Astrocyte of the spinal cord (primary cell): ENCODE results near the gene ARHGAP44.
"Not testable (repeated sequence)": the region's sequence is repeated elsewhere in the genome, so short reads cannot be mapped to it uniquely, and the experiment has no call there.

Experiments
- DNase-seq: peaks from one replicate; pipeline ENCODE4 v3.0.0; 2011; ENCODE audit warnings: low read depth, low spot score
- H3K4me3 ChIP-seq: 2 replicates; pipeline ENCODE4 v1.5.1; 2011; ENCODE audit warnings: low read depth, mild to moderate bottlenecking, low read length, moderate library complexity
- in situ Hi-C: cut with HindIII; loops from 2 replicates; pipeline ENCODE4 v1.10.0; 2017; ENCODE audit warnings: low sequenced_read_pairs
- TF ChIP-seq, protein P1 (sequence below): IDR thresholded peaks from 2 replicates; pipeline ENCODE4 v1.5.1; 2012; ENCODE audit warnings: low read depth, mild to moderate bottlenecking, low read length, inconsistent platforms

ARHGAP44 gene

DNA sequence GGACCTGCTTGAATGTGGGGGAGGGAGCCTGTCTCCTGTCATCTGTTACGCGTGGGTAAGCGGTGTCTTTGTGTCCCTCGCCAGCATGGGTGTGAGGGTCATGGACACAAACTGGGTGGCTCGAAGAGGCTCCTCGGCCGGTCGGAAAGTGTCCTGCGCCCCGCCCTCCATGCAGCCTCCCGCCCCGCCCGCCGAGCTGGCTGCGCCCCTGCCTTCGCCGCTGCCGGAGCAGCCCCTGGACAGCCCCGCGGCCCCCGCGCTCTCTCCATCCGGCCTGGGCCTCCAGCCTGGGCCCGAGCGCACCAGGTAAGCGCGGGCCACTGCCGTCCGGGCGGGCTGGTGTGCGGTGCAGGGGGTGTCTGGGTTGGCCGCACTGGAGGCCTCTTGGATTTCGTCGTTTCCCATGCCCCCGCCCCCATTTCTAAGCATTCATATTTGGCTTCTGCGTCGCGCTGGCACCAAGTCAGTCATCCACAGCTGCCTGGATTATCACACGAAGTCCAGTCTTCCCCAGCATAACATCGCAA, 184.8 kb downstream of the ARHGAP44 start:
- peak overlapping the region; percentile 29 for H3K4me3 ChIP-seq
- in situ Hi-C loops, result no loop called here
- TF ChIP-seq, protein P1, sequence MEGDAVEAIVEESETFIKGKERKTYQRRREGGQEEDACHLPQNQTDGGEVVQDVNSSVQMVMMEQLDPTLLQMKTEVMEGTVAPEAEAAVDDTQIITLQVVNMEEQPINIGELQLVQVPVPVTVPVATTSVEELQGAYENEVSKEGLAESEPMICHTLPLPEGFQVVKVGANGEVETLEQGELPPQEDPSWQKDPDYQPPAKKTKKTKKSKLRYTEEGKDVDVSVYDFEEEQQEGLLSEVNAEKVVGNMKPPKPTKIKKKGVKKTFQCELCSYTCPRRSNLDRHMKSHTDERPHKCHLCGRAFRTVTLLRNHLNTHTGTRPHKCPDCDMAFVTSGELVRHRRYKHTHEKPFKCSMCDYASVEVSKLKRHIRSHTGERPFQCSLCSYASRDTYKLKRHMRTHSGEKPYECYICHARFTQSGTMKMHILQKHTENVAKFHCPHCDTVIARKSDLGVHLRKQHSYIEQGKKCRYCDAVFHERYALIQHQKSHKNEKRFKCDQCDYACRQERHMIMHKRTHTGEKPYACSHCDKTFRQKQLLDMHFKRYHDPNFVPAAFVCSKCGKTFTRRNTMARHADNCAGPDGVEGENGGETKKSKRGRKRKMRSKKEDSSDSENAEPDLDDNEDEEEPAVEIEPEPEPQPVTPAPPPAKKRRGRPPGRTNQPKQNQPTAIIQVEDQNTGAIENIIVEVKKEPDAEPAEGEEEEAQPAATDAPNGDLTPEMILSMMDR, result no peak
- DNase-seq, result no peak

DNA sequence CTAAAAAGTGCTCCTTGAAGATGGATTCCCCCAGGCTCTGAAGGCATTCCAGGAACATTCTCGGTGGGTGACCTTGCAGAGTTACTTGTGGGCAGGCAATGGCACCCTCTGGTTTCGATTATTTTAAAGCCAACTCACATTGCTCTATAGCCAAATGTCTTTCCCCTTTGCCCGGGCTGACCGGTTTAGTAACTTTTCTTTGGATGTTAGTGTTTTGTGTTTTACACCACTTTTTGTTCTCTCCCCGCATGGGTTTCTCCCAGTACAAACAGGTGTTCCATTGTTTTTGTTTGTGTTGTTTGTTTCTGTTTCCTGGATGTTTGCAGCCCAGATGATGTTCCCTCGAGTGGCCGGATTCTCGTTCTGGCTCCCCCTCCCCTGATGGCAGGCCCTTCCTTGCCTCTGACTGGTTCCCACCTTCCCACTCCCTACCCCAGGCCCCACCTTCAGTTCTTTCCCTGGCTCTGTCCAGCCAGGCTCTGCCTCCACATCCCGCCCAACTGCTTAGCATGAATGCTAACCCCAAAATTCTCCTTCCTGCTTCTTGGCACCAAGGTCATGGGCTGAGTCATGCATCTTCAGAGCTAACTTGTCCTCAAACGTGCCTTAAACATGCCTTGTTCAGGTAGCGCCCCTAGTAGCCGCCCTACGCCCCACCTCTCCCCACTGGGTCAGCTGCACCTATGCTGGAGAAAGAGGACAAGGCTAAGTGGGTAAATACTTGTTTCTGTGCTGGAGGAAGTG, 187.9 kb downstream of the ARHGAP44 start:
- TF ChIP-seq, protein P1, result no peak
- in situ Hi-C loops, result no loop called here
- no peak overlapping the region for H3K4me3 ChIP-seq
- DNase-seq, result no peak

DNA sequence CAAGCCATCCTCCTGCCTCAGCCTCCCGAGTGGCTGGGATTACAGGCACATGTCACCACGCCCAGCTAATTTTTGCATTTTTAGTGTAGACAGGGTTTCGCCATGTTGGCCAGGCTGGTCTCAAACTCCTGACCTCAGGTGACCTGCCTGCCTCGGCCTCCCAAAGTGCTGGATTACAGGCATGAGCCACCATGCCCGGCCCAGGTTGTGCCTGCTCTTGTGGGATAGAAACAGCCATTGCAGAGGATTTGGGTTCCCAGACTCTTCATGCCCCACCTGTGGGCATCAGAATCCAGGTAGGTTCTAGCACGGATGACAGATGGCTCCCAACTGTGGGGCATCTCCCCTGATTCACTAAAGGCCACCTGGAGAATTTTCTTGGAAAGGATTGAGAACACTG, 189.5 kb downstream of the ARHGAP44 start:
- DNase-seq, H3K4me3 ChIP-seq, in situ Hi-C loops: not testable (repeated sequence)

DNA sequence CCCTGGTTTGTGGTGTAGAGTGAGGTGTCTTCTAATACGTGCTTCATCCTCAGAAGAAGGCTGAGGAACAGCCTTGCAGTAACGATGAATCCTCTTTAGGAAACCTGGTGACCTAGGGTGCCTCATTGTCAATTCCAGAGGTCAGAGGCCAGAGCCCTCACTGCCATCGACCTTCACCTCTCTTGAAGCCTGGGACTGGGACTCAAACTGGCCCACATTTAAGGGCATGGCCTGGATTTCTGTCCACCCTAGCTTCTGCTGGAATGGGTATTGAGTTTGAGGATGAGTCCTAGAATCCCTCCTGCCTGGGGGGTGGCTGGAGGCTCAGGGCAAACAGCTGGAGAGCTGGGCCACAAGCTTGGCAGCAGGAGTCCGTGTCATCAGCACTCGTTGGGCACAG, 189.9 kb downstream of the ARHGAP44 start:
- in situ Hi-C loops, result no loop called here
- no peak for DNase-seq
- no peak overlapping the region for H3K4me3 ChIP-seq
- TF ChIP-seq, protein P1, result no peak

DNA sequence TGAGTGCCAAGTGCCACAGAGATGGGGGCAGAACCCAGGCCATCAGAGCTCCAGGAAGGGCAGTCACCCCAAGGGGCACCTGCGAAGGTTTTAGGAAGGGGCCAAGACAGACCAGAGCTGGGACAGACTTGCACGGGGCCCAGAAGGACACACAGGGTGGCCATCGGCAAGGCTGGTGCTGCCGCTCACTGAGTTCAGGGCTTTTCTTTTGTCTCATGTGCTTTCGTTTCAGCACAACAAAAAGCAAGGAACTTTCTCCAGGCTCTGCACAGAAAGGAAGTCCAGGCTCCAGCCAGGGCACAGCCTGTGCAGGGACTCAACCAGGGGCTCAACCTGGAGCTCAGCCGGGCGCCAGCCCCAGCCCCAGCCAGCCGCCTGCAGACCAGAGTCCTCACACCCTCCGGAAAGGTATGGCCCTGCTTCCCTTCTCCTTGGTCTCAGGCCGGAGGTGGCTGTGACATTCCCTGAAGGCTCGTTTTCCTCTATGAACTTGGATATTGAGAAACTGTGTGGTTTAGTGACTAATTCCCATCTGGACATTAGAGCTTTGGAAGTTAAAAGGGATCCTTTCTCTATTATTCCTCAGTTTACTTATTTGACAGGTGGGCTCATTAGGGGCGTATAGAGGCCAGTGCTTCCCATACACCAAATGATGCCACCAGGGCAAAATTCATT, 190.7 kb downstream of the ARHGAP44 start:
- H3K4me3 ChIP-seq, result no peak overlapping the region
- in situ Hi-C loops, result no loop called here
- DNase-seq, result no peak
- TF ChIP-seq, protein P1, result no peak

DNA sequence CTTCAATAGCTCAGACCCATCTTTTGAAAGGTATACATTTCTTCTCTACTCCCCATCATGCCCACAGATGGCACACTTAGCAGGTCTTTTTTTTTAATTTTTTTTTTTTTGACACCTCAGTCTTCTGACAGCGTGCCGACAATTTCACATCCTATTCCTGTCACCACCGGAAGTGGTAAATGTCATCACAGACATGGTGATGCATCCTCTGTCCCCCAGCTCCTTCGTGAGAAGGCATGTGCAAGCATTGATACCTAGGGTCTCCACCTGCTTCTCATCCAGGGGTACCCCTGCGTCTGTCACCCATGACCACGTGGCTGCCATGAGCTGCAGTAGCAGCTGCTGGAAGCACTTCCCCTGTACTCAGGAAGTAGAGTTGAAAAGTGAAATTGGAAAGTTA, 192.9 kb downstream of the ARHGAP44 start:
- DNase-seq, result no peak
- in situ Hi-C loops, result no loop called here
- no peak overlapping the region for H3K4me3 ChIP-seq
- TF ChIP-seq, protein P1, result no peak
